GM19099 (cell line): Measurements from ENCODE around the gene BET1.

Experiments used
- POLR2A ChIP-seq: IDR thresholded peaks from 3 replicates; pipeline ENCODE4 v1.6.1; 2011; ENCODE audit warnings: low read depth; ENCODE audit not compliant: insufficient read length; ENCODE audit errors: extremely low read depth

BET1 gene

DNA sequence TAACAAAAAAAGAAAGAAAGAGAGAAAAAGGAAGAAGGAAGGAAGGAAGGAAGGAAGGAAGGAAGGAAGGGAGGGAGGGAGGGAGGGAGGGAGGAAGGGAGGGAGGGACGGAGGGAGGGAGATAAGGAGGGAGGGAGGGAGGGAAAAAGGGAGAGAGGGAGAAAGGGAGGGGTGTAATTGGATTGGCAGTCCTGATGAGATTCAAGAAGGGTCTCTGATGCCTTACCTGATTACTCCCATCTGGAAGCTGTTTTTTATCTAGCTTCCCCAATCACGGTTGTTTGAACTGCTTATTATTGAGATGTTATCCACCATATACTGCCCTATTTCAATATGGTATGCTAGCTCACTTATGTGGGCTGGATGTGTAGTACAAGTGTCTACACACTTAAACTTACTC, 55.3 kb downstream of the BET1 start:
- no peak for TF ChIP-seq POLR2A

DNA sequence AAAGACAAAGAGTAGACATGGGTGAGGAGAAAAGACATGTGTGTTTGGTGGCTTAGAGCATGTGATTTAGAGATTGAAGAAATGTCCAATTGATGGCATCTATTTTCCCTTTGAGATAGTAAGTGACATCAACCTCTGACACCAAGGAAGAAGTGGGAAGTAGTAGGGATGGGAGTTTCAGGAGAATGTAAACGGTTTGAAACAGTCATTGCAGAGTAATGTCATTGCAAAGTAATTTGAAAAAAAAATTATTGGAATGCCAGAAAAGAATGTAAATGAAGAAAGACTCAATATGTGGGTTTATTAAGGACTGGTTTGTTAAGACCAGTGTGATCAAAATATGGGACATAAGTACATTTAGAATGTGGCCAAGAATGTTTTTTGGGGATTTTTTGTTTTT, 56.0 kb downstream of the BET1 start:
- no peak for TF ChIP-seq POLR2A

DNA sequence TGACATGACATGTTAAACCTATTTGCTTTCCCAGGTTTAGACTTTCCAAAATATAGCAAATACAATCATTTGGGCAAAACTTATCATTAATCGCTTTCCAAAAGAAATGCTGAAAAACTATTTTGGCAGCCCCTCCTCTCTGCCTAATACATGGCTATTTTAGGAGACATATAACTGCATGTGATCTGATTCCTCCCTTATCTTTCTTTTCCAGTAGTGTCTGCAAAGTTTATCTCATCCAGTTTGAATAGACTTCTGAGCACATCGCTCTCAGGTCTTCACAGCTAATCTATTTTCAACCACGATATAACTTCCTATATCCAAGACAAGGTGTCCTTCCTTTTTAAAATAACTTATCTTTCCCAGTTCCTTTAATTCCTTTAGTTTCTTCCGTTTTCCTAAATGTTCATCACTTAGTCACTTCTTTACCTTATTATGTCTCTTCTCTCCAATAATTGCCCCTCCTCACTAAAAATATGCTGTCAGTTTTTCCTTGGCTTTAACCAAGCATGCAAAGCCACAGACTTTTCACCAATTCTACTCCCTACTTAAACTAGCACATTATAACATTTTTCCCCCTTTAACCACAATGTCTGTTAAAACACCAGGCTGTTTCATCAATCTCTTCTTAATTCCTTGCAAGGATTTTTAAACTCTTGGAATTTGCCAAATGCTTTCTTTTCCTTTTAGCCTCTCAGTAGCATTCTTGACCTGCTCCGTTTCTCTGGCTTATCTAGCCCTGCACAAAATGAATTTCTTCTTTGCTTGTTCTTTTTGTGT, 58.2 kb downstream of the BET1 start:
- TF ChIP-seq POLR2A: no peak

DNA sequence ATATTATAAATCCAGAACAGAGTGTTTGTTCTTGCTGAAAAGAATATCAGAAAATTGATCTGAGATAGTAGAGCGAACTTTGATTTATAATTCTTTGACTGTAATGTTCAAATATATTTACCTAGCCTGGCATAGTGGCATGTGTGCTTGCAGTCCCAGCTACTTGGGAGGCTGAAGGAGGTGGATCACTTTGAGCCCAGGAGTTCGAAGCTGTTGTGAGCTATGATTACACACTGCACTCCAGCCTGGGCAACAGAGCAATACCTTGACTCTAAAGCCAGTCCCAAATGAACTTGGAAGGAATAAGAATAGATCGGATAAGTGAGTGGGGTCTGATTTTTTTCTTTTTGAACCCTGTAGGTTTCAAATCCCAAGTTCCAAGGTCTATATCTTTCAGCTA, 59.1 kb downstream of the BET1 start:
- TF ChIP-seq POLR2A: no peak

DNA sequence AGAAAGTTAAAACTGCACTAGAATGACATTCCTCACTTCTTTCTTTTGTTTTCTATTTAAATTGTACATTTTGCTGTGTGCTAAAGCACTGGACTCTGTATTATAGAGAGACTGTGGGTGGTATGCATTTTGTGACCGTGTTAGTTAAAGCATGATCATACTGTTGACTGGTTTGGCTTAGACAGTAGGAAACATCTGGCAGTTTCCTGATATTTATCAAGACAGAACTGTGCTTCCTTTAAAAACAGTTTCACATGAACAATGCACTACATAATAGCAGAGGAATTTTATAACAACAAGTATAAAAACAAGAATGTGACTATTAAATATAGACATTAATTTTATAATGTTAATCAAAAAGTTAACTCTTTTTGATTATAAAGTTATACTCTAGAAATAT, 59.5 kb downstream of the BET1 start:
- no peak for TF ChIP-seq POLR2A

DNA sequence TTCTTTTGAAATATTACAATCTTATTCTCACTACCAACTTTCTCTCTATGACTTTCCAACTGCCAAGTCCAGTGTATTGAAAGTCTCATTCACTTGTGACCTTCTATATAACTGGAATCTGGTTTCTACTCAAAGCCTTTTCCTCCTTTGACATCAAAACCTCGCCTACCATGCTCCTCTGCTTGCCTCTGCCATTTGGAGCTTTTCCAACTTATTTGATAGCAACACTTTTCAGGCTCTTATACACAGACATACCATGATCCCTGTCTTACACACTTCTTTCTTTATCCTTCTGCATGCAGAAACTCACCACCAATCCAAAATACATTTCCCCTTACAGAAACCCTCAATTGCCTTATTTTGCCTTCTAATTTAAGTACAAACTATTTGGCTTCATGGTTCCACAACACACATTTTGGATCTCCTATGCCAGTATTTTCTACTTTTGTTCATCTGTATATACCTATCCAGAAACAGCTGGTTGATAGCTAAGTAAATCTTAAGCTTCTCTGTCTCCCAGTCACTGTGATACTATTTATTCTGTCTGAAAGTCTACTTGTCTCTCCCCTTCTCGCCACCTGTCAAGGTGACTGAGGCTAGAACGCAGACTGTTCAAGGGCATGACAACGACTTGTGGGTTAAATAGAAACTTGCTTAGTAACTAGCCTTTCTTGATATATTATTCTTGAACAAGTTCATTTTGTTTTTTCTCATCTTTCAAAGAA, 60.2 kb downstream of the BET1 start:
- TF ChIP-seq POLR2A: no peak
